Adrenal gland (tissue), 5 donors: Measurements from ENCODE around the gene POU2AF2.

ENCODE experiments used
- POLR2A ChIP-seq, 2 donors: fragments of 450-650 bp; IDR thresholded peaks; one replicate each; pipeline ENCODE4 v1.6.1; 2017; ENCODE audit warnings: antibody characterized with exemption in 2 of 2, mild to moderate bottlenecking in 2 of 2, moderate library complexity in 1 of 2
- TF ChIP-seq, protein P1 (sequence below), 6 experiments: fragments of 450-650 bp in 4 of 6; fragments of 200-600 bp in 2 of 6; sonication (generic) in 1 of 6; IDR thresholded peaks; 1 replicate in 5 of 6; 2 replicates in 1 of 6; pipeline versions ENCODE4 v1.5.1 to v1.8.0; 2016 to 2021; ENCODE audit warnings: antibody characterized with exemption in 6 of 6, mild to moderate bottlenecking in 2 of 6, moderate library complexity in 1 of 6
- donor health status: DM: no; HTN: no; CAD: no.

DNA sequence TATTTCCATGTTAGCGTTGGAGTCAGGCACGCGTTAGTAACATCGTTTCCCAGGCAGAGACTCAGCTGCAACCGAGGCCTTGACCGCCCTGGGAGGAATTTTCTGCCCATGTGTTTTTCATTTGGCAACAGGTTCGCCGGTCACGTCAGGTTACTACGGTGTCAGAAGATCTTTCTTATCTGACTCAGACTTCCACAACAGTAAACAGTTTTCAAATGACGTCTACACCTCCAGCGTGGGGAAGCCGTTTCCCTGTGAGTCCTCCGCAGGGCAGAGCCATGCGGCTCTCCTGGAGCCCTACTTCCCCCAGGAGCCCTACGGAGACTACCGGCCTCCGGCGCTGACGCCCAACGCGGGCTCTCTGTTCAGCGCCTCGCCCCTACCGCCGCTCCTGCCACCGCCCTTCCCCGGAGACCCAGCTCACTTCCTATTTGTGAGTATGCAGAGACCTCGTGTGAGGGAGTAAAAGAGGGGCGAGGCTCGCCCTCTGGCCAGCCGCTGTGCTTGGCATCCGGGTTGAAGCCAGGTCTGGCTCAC, 38.5 kb downstream of the POU2AF2 start:
- no peak for TF ChIP-seq POLR2A (IDR thresholded peaks at IDR 0.05)
- TF ChIP-seq, protein P1, sequence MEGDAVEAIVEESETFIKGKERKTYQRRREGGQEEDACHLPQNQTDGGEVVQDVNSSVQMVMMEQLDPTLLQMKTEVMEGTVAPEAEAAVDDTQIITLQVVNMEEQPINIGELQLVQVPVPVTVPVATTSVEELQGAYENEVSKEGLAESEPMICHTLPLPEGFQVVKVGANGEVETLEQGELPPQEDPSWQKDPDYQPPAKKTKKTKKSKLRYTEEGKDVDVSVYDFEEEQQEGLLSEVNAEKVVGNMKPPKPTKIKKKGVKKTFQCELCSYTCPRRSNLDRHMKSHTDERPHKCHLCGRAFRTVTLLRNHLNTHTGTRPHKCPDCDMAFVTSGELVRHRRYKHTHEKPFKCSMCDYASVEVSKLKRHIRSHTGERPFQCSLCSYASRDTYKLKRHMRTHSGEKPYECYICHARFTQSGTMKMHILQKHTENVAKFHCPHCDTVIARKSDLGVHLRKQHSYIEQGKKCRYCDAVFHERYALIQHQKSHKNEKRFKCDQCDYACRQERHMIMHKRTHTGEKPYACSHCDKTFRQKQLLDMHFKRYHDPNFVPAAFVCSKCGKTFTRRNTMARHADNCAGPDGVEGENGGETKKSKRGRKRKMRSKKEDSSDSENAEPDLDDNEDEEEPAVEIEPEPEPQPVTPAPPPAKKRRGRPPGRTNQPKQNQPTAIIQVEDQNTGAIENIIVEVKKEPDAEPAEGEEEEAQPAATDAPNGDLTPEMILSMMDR (IDR thresholded peaks at IDR 0.05): no peak
